H1 (cell line): ENCODE data around the gene ATXN8OS. TPM values are rescaled to one million over a fixed set of nuclear protein-coding genes. Genes with fewer than 3 reads are reported as not detected.
A peak's percentile ranks its signal among the peaks of the same experiment; 100 is the strongest.

Source experiments
- CTCF ChIA-PET: fragments of 300-600 bp; sonication (Branson Sonifier 250); formaldehyde crosslinking; loops from one replicate; lab custom pipeline; 2021; ENCODE audit not compliant: partially characterized antibody; lab: Charles Lee
- POLR2A ChIA-PET: fragments of 300-600 bp; sonication (Branson Sonifier 250); formaldehyde crosslinking; loops from one replicate; lab custom pipeline; 2021; ENCODE audit warnings: inconsistent platforms; ENCODE audit not compliant: partially characterized antibody; lab: Charles Lee
- DNase-seq, 2 experiments: peaks; one replicate each; pipeline versions ENCODE4 v3.0.0 to v3.0.0-alpha.2; 2010 to 2022; ENCODE audit warnings: low spot score in 2 of 2, low read depth in 1 of 2, mixed read lengths in 1 of 2
- FAIRE-seq: peaks from 2 replicates; lab custom pipeline; 2011; peaks lifted over from hg19 to GRCh38; lab: Jason Lieb, UNC
- H2AFZ ChIP-seq: 2 replicates; pipeline ENCODE4 v1.8.1; 2012; ENCODE audit warnings: low read length, inconsistent platforms
- H2AK5ac ChIP-seq: 2 replicates; pipeline ENCODE4 v1.6.1; 2013; ENCODE audit warnings: low read depth, low read length
- H2BK120ac ChIP-seq: replicated peaks from 2 replicates; pipeline ENCODE3; 2013; ENCODE audit warnings: low read depth, low read length, inconsistent platforms
- H2BK12ac ChIP-seq: 2 replicates; pipeline ENCODE4 v1.6.1; 2013; ENCODE audit warnings: low read depth, low read length
- H2BK15ac ChIP-seq: 2 replicates; pipeline ENCODE4 v1.6.1; 2013; ENCODE audit warnings: low read length
- H2BK20ac ChIP-seq: 2 replicates; pipeline ENCODE4 v1.6.1; 2013; ENCODE audit warnings: low read length
- H2BK5ac ChIP-seq: 2 replicates; pipeline ENCODE4 v1.6.1; 2013; ENCODE audit warnings: low read depth, low read length
- H3K14ac ChIP-seq: 2 replicates; pipeline ENCODE4 v1.6.1; 2013; ENCODE audit warnings: inconsistent platforms; ENCODE audit not compliant: insufficient read length
- H3K18ac ChIP-seq: 2 replicates; pipeline ENCODE4 v1.6.1; 2013; ENCODE audit warnings: low read length; ENCODE audit errors: extremely low read depth
- H3K23ac ChIP-seq: 2 replicates; pipeline ENCODE4 v1.6.1; 2013; ENCODE audit warnings: inconsistent platforms; ENCODE audit not compliant: insufficient read length
- H3K23me2 ChIP-seq: 2 replicates; pipeline ENCODE4 v1.6.1; 2013; ENCODE audit warnings: low read depth, low read length
- H3K27ac ChIP-seq: 2 replicates; pipeline ENCODE4 v1.6.1; 2011; ENCODE audit warnings: low read depth, low read length, inconsistent platforms
- H3K27me3 ChIP-seq, 4 experiments: replicated peaks in 1 of 4; 1 replicate in 1 of 4; 2 replicates in 3 of 4; pipeline versions ENCODE4 v1.6.1 to v1.8.1; 2011 to 2013; ENCODE audit warnings: low read length in 3 of 4, mild to moderate bottlenecking in 3 of 4, inconsistent platforms in 2 of 4, mixed read lengths in 2 of 4, moderate library complexity in 1 of 4; ENCODE audit not compliant: control insufficient read depth in 3 of 4, insufficient read depth in 3 of 4; ENCODE audit errors: extremely low read depth in 1 of 4
- H3K36me3 ChIP-seq, 4 experiments: 2 replicates each; pipeline versions ENCODE4 v1.6.1 to v1.8.1; 2011 to 2013; ENCODE audit warnings: mild to moderate bottlenecking in 4 of 4, low read length in 3 of 4, moderate library complexity in 2 of 4, control low read depth in 1 of 4, inconsistent platforms in 1 of 4; ENCODE audit not compliant: insufficient read depth in 4 of 4, control insufficient read depth in 2 of 4
- H3K4ac ChIP-seq: replicated peaks from 2 replicates; pipeline ENCODE3; 2013; ENCODE audit warnings: low read length, low read depth, mixed read lengths, inconsistent platforms; ENCODE audit not compliant: insufficient read length
- H3K4me1 ChIP-seq, 4 experiments: replicated peaks in 1 of 4; 1 replicate in 1 of 4; 2 replicates in 3 of 4; pipeline versions ENCODE4 v1.6.1 to v1.8.1; 2011 to 2013; ENCODE audit warnings: low read length in 3 of 4, inconsistent platforms in 2 of 4, mixed read lengths in 1 of 4; ENCODE audit not compliant: insufficient read depth in 4 of 4, control insufficient read depth in 3 of 4
- H3K4me2 ChIP-seq, 2 experiments: 2 replicates each; pipeline versions ENCODE4 v1.6.1 to v1.8.1; 2011 to 2013; ENCODE audit warnings: low read depth in 2 of 2, low read length in 2 of 2, control low read depth in 1 of 2, inconsistent platforms in 1 of 2, mild to moderate bottlenecking in 1 of 2; ENCODE audit not compliant: insufficient read depth in 1 of 2
- H3K4me3 ChIP-seq, 4 experiments: fragments of 200-600, 300-600 bp in 1 of 4; sonication (generic), shearing (Covaris generic), sonication (Bioruptor Twin) in 1 of 4; 2 replicates each; pipeline versions ENCODE4 v1.5.1 to v1.8.1; 2011 to 2016; ENCODE audit warnings: low read length in 4 of 4, low read depth in 3 of 4, control low read depth in 2 of 4, inconsistent platforms in 2 of 4, mild to moderate bottlenecking in 2 of 4, mixed read lengths in 1 of 4, moderate library complexity in 1 of 4; ENCODE audit not compliant: insufficient read depth in 2 of 4; ENCODE audit errors: extremely low read depth in 1 of 4
- H3K56ac ChIP-seq: replicated peaks from 2 replicates; pipeline ENCODE3; 2013; ENCODE audit warnings: low read depth, mild to moderate bottlenecking, mixed read lengths, low read length, inconsistent platforms; ENCODE audit not compliant: insufficient read length
- H3K79me1 ChIP-seq: 2 replicates; pipeline ENCODE4 v1.6.1; 2013; ENCODE audit warnings: low read depth, low read length, control low read depth
- H3K79me2 ChIP-seq, 2 experiments: 2 replicates each; pipeline versions ENCODE4 v1.6.1 to v1.8.1; 2012 to 2013; ENCODE audit warnings: low read length in 2 of 2, mild to moderate bottlenecking in 2 of 2, inconsistent platforms in 1 of 2; ENCODE audit not compliant: insufficient read depth in 2 of 2, control insufficient read depth in 1 of 2
- H3K9ac ChIP-seq, 4 experiments: replicated peaks in 1 of 4; 1 replicate in 1 of 4; 2 replicates in 3 of 4; pipeline versions ENCODE4 v1.6.1 to v1.8.1; 2011 to 2013; ENCODE audit warnings: low read depth in 3 of 4, low read length in 3 of 4, control low read depth in 2 of 4, mild to moderate bottlenecking in 2 of 4, moderate library complexity in 2 of 4, inconsistent platforms in 1 of 4; ENCODE audit errors: extremely low read depth in 1 of 4
- H3K9me3 ChIP-seq, 2 experiments: 2 replicates each; pipeline versions ENCODE4 v1.6.1 to v1.8.1; 2012 to 2013; ENCODE audit warnings: mild to moderate bottlenecking in 2 of 2, moderate library complexity in 2 of 2, control low read depth in 1 of 2, inconsistent platforms in 1 of 2, low read depth in 1 of 2, low read length in 1 of 2, mixed read lengths in 1 of 2; ENCODE audit not compliant: insufficient read depth in 2 of 2
- H4K20me1 ChIP-seq, 2 experiments: replicated peaks in 1 of 2; 2 replicates each; pipeline versions ENCODE3 to v1.8.1; 2011 to 2013; ENCODE audit warnings: inconsistent platforms in 2 of 2, low read length in 2 of 2, mild to moderate bottlenecking in 1 of 2; ENCODE audit not compliant: insufficient read depth in 2 of 2, control insufficient read depth in 1 of 2
- H4K5ac ChIP-seq: 2 replicates; pipeline ENCODE4 v1.6.1; 2013; ENCODE audit warnings: low read length, low read depth, mixed read lengths, inconsistent platforms; ENCODE audit not compliant: insufficient read length
- H4K8ac ChIP-seq: 2 replicates; pipeline ENCODE4 v1.8.0; 2013; ENCODE audit warnings: mild to moderate bottlenecking, moderate library complexity, low read length, inconsistent platforms; ENCODE audit not compliant: insufficient read depth; ENCODE audit errors: extremely low read depth
- H4K91ac ChIP-seq: replicated peaks from 2 replicates; pipeline ENCODE3; 2013; ENCODE audit warnings: low read length, mixed read lengths, inconsistent platforms; ENCODE audit not compliant: insufficient read length
- CTCF ChIP-seq, 3 experiments: IDR thresholded peaks; 1 replicate in 2 of 3; 2 replicates in 1 of 3; pipeline versions ENCODE4 v1.5.1 to v1.6.1; 2011; ENCODE audit warnings: low read length in 3 of 3, mild to moderate bottlenecking in 3 of 3, inconsistent platforms in 2 of 3, low read depth in 1 of 3, moderate library complexity in 1 of 3; ENCODE audit not compliant: insufficient read depth in 1 of 3; ENCODE audit errors: control extremely low read depth in 1 of 3
- RAD21 ChIP-seq, 2 experiments: IDR thresholded peaks in 1 of 2; conservative IDR thresholded peaks in 1 of 2; 2 replicates each; pipeline ENCODE4 v1.6.1; 2011; ENCODE audit warnings: low read depth in 2 of 2, low read length in 2 of 2, improper control_type of control experiment in 1 of 2, inconsistent platforms in 1 of 2, mild to moderate bottlenecking in 1 of 2, moderate library complexity in 1 of 2
- TAF1 ChIP-seq: IDR thresholded peaks from 2 replicates; pipeline ENCODE4 v1.6.1; 2011; ENCODE audit warnings: mild to moderate bottlenecking, low read depth, low read length
- ZNF274 ChIP-seq: IDR thresholded peaks from 2 replicates; pipeline ENCODE4 v1.7.0; 2012; ENCODE audit warnings: low read length, borderline replicate concordance; ENCODE audit errors: extremely low read depth
- WGBS, 2 experiments: shearing (Covaris generic) in 1 of 2; methylation state at CpG; one replicate each; pipeline versions ENCODE4 v1.1.6 to v1.1.7; 2013 to 2015; ENCODE audit warnings: low lambda C conversion rate in 2 of 2, mixed read lengths in 2 of 2, inconsistent platforms in 1 of 2, low coverage in 1 of 2, missing lambda C conversion rate in 1 of 2; ENCODE audit not compliant: insufficient replicate concordance in 2 of 2, insufficient coverage in 1 of 2, insufficient read length in 1 of 2; ENCODE audit errors: extremely low coverage in 1 of 2, missing lambda C conversion rate in 1 of 2; 5-methylcytosine and 5-hydroxymethylcytosine counted together
- polyA plus RNA-seq, 7 experiments: library from polyadenylated mRNA; depleted of rRNA in 3 of 7; stranded (reverse) in 5 of 7; unstranded in 2 of 7; fragments of >200 nt in 5 of 7; fragments of 200-250 nt in 2 of 7; gene quantifications; 1 replicate in 5 of 7; 2 replicates in 1 of 7; 4 replicates in 1 of 7; pipeline versions ENCODE4 v1.2.1 to v1.2.3, GENCODE V29; 2011 to 2013; ENCODE audit warnings: missing spikeins in 2 of 7, mixed read lengths in 2 of 7
- total RNA-seq: library from RNA; stranded (reverse); fragmentation: NEBNext Ultra II Directional; extraction: Animal tissue kit (Norgen Biotek cat#: 25700); gene quantifications from 2 replicates; pipeline ENCODE4 v1.2.1, GENCODE V29; 2021

ATXN8OS gene
- total and polyA plus RNA-seq, 2 of the 8 experiments (the other 6 are each of a cell fraction or from before 2014, with no cell fraction given), result not detected

- H3K9ac ChIP-seq, result no peak overlapping the region
- no peaks in the 10 kb centered on the region for H3K9me3 ChIP-seq
- H4K20me1 ChIP-seq, result no peaks in the 10 kb centered on the region
- DNase-seq (no peak), FAIRE-seq (no peak)
- H4K91ac ChIP-seq, result no peak overlapping the region
- H3K23me2 ChIP-seq, result no peaks in the 10 kb centered on the region
- no peak overlapping the region for H2AK5ac ChIP-seq
- no peak overlapping the region for H2BK120ac ChIP-seq
- H3K36me3 ChIP-seq, result no peaks in the 10 kb centered on the region
- no peaks in the 10 kb centered on the region for H3K79me2 ChIP-seq
- 58% methylated on average over 1 of the region's 1 CpG; no CpG with 5 or more reads in 1 of the 2 experiments for WGBS, 2 experiments
- no peak overlapping the region for H2BK12ac ChIP-seq
- no peak overlapping the region for H3K23ac ChIP-seq
- no peak overlapping the region for H2BK5ac ChIP-seq
- no peaks in the 10 kb centered on the region for H3K4me1 ChIP-seq
- no peak overlapping the region for H3K56ac ChIP-seq
- H2AFZ ChIP-seq, result no peak overlapping the region
- no peak overlapping the region for H3K4me2 ChIP-seq
- no peak overlapping the region for H4K5ac ChIP-seq
- no peak overlapping the region for H3K27ac ChIP-seq
- H2BK20ac ChIP-seq, result no peak overlapping the region
- no peak overlapping the region for H2BK15ac ChIP-seq
- no peak overlapping the region for H3K4ac ChIP-seq
- H3K18ac ChIP-seq, result no peak overlapping the region
- POLR2A ChIA-PET, result no interaction called here
- H4K8ac ChIP-seq, result no peak overlapping the region
- no peaks in the 10 kb centered on the region for H3K27me3 ChIP-seq
- no peaks in the 10 kb centered on the region for H3K79me1 ChIP-seq
- no peak overlapping the region for H3K14ac ChIP-seq
- TF ChIP-seq ZNF274 (no peak), RAD21 (IDR thresholded peaks at IDR 0.05 in 1 of 2, conservative IDR thresholded peaks at IDR 0.05 in 1 of 2; ENCODE audit: low read depth in 2 of 2, low read length in 2 of 2) (0 out of 4 replicates have a peak, but pooled peaks of 1 of the 2 experiments have one; percentile 9), CTCF (IDR thresholded peaks at IDR 0.05; ENCODE audit: control extremely low read depth in 1 of 3, insufficient read depth in 1 of 3, low read depth in 1 of 3, low read length in 3 of 3) (peak in 2 of 3 experiments; percentile 9 to 11; a peak in 2 of 4 replicates), TAF1 (no peak)
- H3K4me3 ChIP-seq, result no peak overlapping the region
- CTCF ChIA-PET, result interaction anchor here (0.7 to 2.3 kb wide), 14 partner anchors 9 to 358 kb away, joined by 3 to 18 read pairs (median 4); partner anchors contain the start of genes ATXN8OS and KLHL1
Measured at GRCh38 chr13:70098669-70099068, 9.0 kb upstream of the ATXN8OS start.
